ENCODE measurements around the gene FRAT1.
A peak's percentile ranks its signal among the peaks of the same experiment; 100 is the strongest.

The FRAT1 gene

DNA sequence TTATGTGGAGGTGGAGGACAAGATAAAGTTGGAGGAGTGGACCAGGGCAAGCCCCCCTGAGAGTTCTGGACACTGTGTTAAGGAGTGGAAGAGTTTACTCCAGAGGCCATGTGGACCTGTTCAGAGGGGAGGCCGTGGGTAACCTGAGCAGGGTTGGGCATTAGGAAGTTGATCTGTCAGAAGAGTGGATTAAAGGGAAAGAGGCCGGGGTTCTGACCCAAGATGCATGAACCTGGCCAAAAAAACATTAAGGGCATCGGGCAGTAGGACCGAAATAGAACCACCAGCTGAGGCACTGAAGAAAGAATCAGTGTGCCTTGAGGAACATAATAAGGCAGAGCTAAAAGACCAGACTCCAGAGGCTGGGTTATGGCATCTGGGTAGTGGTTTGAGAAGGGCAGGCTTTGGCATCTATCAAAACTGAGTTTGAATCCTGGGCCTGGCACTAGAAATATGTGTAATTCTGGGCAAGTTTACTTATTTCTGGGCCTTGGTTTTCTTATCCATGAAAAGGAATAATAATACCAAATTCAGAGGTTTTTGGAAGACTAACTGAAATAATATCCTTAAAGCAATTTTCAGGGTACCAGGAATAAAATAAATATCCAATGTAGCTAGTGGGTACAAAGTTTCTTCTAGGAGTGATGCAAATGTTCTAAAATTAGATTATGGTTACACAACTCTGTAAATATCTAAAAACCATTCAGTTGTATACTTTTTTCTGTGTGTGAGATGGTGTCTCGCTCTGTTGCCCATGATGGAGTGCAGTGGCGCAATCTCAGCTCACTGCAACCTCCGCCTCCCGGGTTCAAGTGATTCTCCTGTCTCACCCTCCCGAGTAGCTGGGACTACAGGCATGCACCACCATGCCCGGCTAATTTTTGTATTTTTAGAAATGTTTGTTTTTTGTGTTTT is 10.9 kb upstream of the FRAT1 start:
- no peak for DNase-seq (ENCODE audit: low read depth in 2 of 3, low spot score in 1 of 3)

DNA sequence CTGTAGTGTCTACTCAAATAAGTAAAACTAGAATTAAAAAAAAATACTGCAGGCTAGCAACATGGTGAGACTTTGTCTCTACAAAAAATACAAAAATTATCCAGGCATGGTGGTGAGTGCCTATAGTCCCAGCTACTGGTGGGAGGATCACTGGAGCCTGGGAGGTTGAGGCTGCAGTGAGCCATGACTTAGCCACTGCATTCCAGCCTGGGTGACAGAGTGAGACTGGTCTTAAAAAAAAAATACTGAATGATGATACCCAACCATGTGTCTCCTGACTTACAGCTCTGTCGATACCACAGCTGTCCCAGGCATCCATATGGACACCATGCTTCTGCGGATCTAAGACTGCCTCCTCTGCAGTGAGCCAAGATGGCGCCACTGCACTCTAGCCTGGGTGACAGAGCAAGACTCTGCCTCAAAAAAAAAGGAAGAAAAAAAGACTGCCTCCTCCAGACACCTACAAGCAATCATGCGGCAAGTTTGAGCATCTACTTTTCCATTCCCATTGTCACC is 7.9 kb upstream of the FRAT1 start:
- DNase-seq (ENCODE audit: low read depth in 2 of 3, low spot score in 1 of 3): no peak

DNA sequence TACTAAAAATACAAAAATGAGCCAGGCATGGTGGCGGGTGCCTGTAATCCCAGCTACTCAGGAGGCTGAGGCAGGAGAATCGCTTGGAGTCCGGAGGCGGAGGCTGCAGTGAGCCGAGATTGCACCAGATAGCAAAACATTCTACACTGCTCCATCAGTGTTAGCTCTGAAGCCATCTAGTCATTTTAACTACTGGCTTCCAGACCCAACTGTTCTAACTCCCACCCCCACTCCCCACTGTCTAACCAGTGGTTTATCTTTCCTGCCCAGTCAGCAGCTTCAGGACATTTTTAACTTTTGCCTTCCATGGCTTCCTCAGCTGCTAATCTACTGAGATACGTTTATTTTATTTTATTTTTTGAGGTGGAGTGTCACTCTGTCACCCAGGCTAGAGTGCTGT is 6.2 kb upstream of the FRAT1 start:
- no peak for DNase-seq (ENCODE audit: low read depth in 2 of 3, low spot score in 1 of 3)

DNA sequence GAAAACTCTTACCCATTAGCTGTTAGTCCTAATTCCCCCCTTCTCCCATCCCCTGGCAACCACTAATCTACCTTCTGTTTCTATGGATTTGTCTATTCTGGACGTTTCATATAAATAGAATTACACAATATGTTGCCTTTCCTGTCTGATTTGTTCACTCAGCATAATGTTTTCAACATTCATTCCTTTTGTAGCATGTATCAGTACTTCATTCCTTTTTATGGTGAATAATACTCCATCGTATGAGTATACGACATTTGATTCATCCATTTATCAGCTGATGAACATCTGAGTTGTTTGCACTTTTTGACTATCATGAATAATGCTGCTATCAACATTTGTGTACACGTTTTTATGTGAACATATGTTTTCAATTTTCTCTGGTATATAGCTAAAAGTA is 4.4 kb upstream of the FRAT1 start:
- no peak for DNase-seq (ENCODE audit: low read depth in 2 of 3, low spot score in 1 of 3)

DNA sequence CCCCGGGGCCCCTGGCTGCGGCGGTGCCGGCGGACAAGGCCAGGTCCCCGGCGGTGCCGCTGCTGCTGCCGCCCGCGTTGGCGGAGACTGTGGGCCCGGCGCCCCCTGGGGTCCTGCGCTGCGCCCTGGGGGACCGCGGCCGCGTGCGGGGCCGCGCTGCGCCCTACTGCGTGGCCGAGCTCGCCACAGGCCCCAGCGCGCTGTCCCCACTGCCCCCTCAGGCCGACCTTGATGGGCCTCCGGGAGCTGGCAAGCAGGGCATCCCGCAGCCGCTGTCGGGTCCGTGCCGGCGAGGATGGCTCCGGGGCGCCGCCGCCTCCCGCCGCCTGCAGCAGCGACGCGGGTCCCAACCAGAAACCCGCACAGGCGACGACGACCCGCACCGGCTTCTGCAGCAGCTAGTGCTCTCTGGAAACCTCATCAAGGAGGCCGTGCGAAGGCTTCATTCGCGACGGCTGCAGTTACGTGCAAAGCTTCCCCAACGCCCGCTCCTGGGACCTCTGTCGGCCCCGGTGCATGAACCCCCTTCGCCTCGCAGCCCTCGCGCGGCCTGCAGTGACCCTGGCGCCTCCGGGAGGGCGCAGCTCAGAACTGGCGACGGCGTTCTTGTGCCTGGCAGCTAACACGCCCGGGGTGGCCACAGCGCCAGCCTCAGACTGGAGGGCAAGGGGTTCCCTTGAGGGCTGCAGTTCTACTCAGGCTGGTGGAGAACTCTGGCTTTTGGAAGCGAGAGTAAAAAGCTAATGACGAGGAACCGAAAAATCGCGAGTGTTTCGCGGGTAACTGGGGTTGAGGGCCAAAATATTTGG is 804 bp downstream of the FRAT1 start:
- peak; percentile 25 to 52 (median 35) for DNase-seq (ENCODE audit: low read depth in 2 of 3, low spot score in 1 of 3)

DNA sequence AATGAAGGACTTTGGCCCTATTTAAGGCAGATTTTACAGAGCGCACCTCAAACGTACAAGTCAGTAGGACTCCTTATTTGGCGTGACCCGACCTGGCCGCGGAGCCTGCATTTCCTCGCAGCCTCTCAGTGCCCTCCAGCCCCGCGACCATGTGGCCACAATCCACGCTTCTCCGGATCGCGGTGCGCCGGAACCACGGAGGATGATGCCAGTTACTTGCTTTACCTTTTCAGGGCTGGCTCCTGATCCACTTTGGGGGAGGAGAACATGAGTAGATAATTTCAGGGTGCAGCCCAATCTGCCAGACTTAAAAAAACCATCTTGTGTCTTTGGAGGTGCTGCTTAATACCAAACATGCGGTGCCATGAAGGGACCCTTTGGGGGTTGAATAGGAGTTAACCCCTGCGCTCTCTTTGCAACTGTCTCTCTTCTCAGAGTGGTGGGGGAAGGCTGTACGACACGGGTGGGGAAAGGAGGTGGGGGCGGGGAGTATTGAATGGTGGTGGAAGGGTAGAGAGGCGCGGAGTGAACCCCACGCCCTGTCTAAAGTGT is 1.5 kb downstream of the FRAT1 start:
- peak in 1 of 3 donors; percentile 14 for DNase-seq (ENCODE audit: low read depth in 2 of 3, low spot score in 1 of 3)

DNA sequence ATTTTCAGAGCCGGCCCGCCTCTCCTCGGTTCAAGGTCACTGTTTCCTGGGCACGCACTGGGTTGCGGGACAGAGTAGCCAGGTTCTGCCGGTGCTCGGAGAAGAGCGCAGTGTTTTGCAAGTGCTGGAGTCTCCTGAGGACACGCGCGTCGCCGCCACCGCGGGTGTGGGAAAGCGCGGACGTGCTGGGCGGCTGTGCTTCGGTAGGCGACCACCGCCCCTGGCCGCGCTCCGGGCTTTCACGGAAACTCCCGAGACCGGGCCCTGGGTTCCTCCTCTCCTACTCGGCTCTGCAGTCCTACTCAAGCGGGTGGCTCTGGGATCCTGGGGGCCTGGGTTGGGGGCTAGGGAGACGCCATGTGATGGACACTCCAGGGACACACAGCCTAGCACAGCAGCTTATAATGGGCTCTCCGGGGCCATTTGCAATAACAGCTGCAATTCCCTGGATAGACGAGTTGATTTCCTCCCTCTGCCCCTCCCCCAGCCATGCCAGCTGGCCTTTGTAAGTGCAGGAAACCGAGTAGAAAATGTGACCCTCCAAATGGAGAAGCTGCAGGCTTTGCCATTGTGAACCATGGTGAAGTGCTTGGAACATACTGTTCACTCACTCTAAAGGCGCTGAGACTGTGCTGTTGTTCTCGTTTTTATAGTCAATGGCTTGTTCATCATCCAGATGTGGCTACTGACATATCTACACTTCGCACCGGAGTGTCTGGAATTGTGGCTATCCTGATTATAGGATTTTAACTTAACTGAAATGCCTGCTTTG is 2.1 kb downstream of the FRAT1 start:
- peak in 1 of 3 donors; percentile 10 for DNase-seq (ENCODE audit: low read depth in 2 of 3, low spot score in 1 of 3)

DNA sequence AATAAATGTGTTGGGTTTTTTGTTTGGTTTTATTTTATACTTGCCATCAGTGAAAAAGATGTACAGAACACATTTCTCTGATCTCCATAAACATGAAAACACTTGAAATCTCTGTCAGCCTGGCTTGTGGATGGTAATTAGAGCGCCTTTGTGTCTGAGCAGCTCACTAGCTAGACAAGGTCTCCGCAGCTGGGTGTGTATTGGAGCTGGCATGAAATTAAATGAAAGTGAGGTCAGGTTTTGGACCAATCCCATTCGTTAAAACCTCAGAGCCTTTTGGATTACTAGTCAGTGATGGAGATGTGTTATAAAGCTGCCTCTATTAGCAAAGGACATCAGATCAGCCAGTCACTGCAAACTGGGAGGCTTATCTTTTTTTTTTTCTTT is 2.7 kb downstream of the FRAT1 start:
- DNase-seq (ENCODE audit: low read depth in 2 of 3, low spot score in 1 of 3): no peak

DNA sequence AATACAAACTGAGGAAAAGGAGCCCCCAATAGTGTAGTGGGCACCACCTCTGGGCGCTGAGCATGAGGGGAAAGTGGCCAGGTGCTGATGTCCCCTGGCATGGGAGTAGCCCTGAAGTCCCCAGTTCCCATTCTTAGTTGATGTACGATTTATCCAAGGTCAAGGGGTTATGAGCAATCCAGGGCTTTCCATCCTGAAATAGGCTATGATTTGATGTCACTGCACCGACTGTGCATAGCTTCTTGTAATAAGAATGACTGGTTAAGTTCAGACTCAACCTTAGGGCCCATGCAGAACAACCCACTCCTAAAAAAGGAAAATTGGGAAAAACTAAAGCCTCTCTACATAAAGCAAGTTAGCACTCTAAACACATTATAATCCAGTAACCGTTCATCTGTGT is 4.4 kb downstream of the FRAT1 start:
- DNase-seq (ENCODE audit: low read depth in 2 of 3, low spot score in 1 of 3): no peak

DNA sequence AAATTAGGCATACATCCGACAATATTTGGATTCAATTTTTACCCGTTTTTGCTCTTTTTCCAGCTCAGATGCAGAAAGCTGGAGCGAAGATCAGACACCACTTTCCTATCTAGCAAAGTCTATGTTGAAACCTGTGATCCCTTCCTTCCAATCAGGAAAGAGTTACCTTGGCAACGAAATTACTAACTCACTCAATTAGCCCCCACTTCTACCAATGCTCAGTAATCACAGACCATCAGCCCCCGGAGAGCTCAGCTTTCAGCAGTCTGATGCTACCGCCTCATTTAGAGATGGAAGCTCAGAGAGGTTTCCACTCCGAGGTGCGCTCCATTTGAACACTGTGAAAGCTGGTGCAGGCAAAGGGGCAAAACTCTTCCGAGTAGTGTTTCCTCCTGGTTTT is 6.7 kb downstream of the FRAT1 start:
- no peak for DNase-seq (ENCODE audit: low read depth in 2 of 3, low spot score in 1 of 3)

DNA sequence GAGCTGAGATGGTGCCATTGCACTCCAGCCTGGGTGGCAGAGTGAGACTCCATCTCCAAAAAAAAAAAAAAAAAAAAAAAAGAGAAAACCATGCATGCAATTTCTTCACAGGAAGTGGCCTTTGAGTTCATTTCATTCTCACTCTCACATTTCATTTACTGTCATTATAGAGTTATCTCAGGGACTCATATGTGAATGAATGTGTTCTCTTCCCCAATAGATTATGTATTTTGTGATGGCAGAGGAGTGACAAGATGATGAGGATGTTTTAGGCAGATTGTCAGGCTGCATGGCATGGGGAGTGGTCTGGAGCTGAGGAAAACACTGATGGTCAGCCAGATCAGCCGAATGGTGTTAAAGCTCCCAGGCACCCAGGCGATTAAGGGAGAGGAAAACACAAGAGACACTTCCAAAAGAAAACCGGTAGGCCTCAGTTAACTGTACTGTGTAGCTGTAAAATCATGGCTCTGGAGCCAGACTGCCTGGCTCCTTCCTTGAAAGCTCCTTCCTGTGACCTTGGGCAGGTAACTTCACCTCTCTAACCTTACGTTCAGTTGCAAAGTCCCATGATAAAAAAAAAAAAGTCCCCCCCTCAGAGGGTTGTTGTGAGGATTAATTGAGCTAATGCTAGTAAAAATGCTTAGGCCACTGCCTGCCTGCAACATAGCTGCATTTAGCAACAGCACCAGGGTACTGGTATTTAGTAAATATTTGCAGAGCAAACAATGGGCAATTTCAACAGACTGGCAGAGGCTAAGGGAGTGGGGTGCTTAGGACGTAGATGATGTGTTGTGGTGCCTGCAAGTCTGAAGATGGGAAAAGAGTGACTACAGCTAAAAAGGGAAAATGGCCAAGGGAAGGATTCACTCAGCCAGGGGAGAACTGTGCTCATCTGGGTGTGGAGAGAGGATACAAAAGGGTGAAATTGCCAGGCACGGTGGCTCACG is 8.6 kb downstream of the FRAT1 start:
- no peak for DNase-seq (ENCODE audit: low read depth in 2 of 3, low spot score in 1 of 3)

DNA sequence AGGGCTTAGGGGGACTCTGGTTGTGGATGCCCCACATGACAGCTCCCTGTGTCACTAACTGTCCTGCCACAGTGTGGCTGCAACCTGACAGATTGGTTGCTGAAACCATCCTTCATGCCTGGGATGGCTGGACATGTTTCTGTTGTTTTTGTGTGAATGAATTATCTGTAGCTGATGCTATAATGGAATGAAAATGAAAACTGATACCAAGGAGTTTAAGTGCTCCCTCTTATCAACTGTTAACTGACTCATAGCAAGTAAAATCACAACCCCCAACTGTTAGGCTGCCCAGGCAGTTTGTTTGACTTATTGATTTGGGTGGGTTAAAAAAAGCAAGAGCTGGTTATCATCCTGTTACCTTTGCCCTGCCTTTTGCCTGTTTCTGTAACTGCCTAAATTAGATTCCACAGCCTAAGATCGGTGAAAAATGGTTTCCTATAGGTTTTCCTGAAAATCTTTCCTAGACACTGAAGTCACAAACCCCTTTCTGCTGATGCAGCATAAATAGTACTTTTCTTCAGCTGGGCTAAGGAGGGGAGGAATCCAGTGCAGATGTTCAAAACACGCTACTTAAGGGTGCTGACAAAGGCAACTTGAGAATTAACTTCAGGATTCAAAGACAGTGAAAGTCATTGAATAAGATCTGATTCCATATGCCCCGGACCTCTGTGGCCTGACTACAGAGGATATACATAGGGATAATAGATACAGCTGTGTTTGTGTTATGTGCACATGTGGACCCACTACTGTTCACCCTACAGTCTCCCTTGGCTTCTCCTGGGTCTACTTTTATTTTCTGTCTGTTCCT is 9.8 kb downstream of the FRAT1 start:
- DNase-seq (ENCODE audit: low read depth in 2 of 3, low spot score in 1 of 3): no peak

DNA sequence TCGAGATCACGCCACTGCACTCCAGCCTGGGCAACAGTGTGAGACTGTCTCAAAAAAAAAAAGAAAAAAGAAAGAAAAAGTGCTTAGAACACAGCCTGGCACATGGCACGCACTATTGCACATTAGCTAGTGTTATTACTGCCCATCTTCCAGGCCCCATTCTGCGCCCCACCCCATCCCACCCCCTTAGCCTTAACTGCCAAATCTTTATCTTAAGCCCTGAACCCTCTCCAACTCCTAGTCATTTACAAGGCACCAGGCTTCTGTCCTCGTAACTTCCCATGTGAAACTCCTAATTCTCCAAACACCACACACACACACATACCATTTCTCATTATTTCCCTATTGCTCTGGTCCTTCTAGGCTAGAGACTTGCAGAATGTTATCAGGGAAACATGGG is 10.7 kb downstream of the FRAT1 start:
- DNase-seq (ENCODE audit: low read depth in 2 of 3, low spot score in 1 of 3): no peak

DNA sequence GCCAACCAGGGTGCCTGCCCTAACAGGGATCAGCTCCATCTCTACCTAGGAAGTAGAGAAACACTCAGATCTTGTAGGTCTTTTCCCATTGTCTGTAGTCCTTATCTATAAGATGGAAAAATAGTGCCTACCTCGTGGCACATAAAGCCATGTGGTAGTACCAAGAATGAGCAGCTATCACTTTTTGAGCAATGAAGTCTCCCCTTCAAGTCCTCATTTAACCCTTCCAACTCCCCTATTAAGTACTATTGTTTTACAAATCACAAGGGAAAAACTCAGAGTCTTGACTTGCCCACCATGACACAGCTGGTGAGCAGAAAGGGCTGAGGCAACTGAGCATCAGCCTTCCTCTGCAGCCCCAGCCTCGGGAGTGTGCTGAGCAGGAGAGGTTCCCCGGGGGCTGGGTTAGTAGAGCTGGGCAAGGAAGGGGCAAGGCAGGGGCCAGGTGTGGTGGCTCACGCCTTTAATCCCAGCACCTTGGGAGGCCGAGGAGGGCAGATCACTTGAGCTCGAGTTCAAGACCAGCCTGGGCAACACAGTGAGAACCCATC is 12.2 kb downstream of the FRAT1 start:
- no peak for DNase-seq (ENCODE audit: low read depth in 2 of 3, low spot score in 1 of 3)

DNA sequence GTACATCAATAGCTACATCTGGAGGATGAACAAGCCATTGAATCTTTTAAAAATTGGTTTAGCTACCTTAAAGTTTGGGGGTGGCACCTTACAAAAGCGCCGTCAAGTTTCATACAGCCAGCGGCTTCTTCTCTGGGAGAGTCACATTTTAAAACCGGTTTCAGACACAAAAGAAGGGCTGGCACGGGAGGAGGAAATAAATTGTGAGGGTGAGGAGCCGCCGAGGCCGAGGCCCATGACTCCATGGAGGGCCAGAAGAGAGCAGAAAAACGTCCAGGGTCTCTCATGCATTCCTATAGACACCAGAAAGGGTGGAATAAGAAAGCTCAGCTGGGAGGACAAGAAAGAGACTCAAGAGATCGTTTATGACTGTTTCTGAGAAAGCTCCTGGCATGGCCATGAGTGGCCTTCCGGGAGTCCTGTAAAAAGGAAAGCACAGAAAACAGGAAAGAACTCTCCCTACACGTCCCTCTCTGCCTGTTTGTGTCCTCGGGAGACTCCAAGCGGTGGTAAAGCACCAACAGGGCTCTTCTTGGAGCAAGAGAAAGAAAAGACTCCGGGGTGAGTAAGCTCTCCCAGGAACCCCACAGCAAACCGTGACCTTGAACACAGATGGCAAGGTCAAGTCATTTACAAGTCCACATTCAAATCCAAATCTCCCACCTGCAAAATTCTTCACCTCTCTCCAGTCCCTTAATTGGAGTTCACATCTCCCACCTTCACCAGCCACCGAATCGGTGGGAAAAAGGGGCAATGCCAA is 13.7 kb downstream of the FRAT1 start:
- DNase-seq (ENCODE audit: low read depth in 2 of 3, low spot score in 1 of 3): no peak

DNA sequence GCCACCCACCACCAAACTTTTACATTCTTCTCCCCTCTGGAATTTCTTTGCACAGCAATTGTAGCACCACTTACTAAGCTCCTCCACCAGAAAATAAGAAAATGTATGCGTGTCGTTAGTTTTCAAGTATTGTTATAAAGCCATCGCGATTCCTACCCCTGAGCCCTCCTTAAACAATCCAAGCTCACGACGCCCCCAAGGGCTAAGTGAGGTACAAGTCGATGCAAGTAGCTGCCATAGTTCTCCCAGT is 14.2 kb downstream of the FRAT1 start:
- no peak for DNase-seq (ENCODE audit: low read depth in 2 of 3, low spot score in 1 of 3)

DNA sequence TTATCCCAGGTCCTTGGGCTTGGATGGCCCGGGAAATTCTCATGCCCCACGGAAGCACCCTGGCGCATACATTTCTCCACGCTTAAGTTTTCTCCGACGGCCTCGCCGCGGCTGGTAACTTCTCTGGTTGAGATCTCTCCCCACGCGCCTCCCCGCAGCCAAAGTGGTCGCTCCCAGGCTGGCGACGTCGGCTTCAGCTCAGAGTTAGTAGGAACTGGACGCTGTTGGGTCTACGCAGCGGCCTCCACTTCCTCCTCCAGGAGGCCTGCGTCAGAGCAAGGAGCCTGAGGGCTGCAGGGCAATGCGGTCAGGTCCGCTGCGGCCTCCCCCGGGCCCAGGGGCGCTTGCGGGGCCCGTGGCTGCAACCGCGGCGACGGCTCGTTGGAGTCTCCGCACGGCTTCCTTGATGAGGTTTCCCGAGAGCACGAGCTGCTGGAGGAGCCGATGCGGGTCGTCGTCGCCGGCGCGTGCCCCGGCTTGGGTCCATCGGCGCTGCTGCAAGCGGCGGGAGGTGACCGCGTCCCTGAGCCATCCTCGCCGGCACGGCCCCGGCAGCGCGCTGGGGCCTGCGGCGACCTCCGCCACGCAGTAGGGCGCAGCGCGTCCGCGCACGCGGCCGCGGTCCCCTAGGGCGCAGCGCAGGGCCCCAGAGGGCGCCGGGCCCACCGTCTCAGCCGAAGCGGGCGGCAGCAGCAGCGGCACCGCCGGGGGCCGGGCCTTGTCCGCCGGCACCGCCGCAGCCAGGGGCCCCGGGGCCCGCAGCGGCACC is 14.7 kb downstream of the FRAT1 start:
- DNase-seq (ENCODE audit: low read depth in 2 of 3, low spot score in 1 of 3): peak in 1 of 3 donors; percentile 25
